K562 treated with DMSO at 1 percent for 24 hours (cell line): ENCODE results near the gene ATP4A. TPM values are rescaled to one million over a fixed set of nuclear protein-coding genes. Genes with fewer than 3 reads are reported as not detected.

Experiments used
- total RNA-seq: library from RNA; unstranded; fragments of 300-600 nt; gene quantifications from 2 replicates; pipeline ENCODE4 v1.2.3, GENCODE V29; 2022; ENCODE audit warnings: low read depth; ENCODE audit not compliant: insufficient read depth

The ATP4A gene
- total RNA-seq, result not detected in 2 replicates

DNA sequence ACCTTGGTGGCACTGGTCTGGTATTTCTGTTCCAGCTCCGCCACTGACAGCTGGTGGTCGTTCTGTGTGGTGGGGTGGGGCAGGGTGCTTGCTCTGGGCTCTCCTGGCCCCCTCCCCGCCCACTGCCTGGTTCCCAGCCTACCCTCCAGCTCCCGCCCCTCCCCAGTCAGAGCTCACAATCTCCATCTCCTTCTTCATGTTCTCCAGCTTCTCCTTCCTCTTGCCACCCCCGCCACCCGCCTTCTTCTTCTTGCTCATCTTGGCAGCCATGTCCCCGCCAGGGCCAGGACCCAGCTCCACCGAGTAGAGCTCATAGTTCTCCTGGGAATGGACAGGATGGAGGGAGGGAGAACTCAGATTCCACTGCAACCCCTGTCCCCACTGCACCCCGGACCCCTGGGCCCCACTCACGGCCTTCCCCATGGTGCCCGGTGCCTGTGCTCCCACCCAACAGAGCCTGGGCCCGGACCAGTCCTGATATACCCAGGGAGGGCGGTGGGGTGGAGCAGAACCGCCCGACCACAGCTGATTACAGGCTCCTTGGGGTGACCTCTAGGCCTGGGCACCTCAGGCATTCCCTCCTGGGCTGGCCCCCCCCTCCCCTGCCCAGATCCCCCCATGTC lies at the start of gene ATP4A:
Gene ATP4A, minus strand, starts transcription at position 452 of the 623 bp plus-strand sequence. Its CDS starts 29 bp downstream, at position 423.

DNA sequence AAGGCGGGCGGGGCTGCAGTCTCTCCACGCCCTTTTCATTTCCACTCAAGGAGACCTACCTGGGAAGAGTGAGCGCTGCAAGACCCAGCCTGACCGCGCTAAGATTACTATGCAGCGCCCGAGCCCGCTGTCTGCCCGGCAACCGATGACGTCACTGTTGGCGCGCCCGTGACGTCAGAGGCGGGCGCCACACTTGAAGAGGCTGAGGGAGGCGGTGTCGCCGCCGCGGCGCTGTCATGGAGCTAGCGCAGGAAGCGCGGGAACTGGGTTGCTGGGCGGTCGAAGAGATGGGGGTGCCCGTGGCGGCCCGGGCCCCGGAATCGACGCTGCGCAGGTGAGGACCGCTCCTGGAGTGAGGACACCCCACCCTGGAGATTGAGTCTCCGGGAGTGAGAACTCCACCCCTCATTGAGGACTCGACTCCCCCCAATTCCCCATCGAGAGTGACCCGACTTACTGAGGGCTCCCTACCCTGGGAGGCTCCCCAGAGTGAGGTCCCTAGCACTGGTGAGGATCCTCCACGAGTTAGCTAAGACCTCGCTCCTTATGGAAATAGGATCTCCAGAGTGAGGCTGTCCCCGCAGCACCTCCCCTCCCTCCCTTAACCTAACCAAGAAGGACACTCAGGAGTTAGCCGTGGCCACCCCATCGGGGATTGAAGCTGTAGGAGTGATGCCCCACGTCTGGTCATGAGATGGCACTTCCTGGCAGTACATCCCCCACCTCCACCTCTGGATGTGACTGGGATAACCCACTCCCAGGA lies 49.3 kb upstream of the ATP4A start, which contains the start of gene HAUS5:
Gene HAUS5, plus strand, starts transcription at position 177 of the 763 bp plus-strand sequence. Its CDS starts 60 bp downstream, at position 237.

DNA sequence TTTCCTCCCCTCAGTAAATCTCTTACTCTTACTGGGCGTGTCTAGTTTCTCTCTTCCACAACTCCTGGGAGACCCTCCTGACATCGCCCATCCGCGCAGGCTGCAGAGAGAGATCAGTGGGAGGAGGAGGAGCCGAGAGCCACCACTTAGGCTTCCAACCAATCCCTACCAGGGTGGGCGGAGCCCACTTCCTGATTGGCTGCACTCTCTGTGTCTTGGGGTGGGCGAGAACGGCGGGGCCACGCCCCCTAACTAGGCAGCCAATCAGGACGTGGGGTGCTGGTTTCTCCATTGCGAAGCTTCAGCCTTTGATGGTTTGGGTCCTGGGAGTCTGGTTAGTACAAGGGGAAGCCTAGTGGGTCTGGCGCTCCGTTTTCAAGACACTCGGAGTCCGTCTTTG lies 22.4 kb upstream of the ATP4A start, which contains the start of gene PMIS2:
Gene PMIS2, plus strand, starts transcription at position 326 of the 400 bp plus-strand sequence. CDS start 87 bp downstream, outside the sequence.

DNA sequence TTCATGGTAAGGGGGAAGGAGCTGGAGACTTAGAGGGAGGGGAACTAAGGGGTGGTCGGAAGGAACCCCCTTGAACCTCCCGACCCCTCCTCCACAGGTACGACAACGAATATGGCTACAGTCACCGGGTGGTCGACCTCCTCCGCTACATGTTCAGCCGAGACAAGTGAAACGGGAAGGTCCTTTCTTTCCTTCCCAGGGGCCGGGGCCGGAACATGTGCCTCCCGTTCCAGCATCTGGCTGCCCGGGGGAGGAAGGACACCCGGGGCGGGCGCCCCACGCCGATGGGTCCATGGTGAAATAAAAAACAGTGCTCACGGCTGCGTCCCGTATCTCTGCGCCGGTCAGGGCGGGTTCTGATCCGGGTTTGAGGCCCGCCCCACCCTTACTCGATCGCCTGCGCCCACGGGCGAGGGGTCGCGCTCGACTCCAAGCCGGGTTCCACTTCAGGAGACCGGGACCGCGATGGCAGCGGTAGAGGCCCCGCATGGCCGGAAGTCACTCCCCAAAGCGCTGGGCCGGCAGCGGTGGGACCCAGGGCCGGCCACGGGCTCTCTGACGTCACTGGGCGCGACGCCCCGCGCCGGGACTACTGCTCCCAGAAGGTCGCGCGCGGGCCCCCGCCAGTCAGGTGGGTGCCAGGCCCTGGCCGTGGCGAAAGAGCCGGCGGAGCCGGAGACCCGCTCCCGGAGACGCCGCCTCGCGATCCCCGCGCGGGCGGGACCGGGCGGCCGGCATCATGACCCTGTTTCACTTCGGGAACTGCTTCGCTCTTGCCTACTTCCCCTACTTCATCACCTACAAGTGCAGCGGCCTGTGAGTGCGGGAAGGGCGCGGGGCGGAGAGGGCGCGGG lies 18.2 kb downstream of the ATP4A start, which contains the start of gene TMEM147:
Gene TMEM147, plus strand, starts transcription at position 626 of the 854 bp plus-strand sequence. Its CDS starts 114 bp downstream, at position 740.

DNA sequence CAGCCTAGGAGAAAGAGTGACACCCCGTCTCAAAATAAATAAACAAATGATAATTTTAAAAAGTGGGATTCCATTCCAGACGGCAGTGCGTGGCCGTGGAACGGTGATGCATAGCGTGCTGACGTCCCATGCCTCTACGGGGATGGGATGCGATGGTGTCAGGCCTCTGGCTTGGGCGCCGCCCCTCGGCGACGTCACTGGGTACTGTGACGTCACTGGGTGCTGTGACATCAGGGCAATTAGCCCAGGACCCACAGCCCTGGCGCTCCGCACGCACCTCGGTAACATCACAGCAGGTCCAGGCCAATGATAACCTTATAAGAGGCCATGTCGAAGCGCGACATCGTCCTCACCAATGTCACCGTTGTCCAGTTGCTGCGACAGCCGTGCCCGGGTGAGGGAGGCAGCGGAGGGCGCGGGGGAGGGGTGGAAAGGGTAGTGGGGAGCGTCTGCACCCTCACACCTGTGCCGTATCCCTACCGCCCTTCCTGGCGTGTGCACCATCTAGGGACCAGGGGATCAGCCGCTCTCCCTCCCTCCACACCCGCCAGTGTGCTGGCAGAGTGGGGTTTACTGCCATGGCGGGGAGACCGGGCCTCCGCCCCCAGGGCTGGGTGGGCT lies 30.1 kb downstream of the ATP4A start, which contains the start of gene GAPDHS:
Gene GAPDHS, plus strand, starts transcription at position 256 of the 621 bp plus-strand sequence. Its CDS starts 72 bp downstream, at position 328.

DNA sequence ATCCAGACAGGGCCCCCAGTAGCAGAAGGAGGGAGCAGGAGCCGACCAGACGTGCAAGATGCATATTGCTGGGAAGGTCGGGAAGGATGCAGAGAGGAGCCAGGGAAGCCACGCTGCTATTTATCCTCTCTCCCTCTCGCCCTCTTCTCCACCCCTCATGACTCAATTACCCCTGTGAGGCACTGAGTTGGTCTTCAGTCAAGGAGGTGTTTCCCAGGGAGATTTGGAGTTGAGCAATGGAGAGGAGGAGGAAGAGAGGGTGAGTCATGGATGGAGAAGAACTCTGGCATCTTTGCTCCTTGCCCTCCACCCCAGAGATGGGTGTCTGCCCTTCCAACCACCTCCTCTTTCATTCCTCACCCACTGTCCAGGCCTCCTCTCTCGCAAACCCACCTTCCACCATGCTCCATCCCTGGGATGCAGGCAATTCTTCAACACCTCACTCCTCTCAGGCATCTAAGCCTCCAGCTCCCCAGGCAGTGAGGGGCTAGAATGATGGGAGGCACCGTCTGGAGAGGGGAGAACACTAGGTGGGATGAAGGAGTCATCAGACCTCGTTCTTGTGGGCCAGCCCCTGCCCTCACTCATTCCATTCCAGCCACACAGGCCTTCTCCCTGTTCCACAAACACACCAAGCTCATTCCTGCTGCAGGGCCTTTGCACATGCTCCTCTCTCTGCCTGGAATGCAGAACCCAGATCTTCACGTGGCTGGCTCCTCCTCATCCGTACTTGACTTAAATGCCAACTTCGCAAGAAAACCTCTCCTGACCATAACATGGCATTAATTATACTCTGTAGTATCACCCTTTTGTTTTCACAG lies 35.0 kb downstream of the ATP4A start, which contains the start of gene SBSN:
Gene SBSN, minus strand, starts transcription at position 94 of the 821 bp plus-strand sequence. Its CDS starts 30 bp downstream, at position 64.

DNA sequence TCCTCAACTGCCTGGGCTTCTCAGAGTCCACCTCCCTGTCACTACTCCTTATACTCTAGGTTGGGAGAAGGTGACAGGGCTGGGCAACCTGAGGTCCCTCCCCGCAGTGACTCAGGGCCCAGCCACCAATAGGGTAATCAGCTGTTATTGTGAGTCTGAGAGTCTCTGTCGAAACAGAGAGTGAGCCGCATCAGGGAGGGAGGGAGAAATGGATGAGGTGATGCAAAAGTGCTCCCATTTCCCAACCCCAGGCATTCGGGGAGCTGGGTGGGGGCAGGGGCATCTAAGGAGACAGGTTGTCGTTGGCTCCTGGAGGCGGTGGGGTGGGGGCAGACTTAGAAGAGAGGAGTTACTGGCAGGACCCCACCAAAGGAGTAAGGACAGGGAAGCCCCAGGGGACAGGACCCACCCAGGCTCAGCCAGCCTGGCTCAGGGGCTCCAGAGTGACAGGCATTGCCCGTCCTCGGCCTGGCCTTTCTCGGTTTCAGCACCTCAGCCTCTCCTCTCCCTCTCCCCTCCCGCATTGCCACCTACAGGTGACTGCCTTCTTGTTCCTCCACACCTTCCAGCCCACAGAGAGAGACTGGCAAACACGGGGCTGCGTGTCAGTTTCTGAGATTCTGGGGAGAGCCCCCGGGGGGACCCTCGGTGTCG lies 49.7 kb downstream of the ATP4A start, which contains the start of gene DMKN:
Gene DMKN, minus strand, starts transcription at position 22 of the 654 bp plus-strand sequence. CDS start 174 bp downstream, outside the sequence.

Other genes starting within 250 kb of the ATP4A start
- gene CD22, start 234.5 kb downstream of the ATP4A start, total RNA-seq, result 1.5 and 1.6 TPM in 2 replicates
- gene FFAR1, start 215.8 kb downstream of the ATP4A start, total RNA-seq, result not detected in 2 replicates
- gene FFAR3, start 205.2 kb downstream of the ATP4A start, total RNA-seq, result not detected in 2 replicates
- not detected in 2 replicates for gene GPR42, start 192.6 kb downstream of the ATP4A start, total RNA-seq
- not detected in 2 replicates for gene FFAR2, start 115.4 kb downstream of the ATP4A start, total RNA-seq
- gene KRTDAP, start 73.2 kb downstream of the ATP4A start, total RNA-seq, result not detected in 2 replicates
- gene DMKN, start 50.0 kb downstream of the ATP4A start, total RNA-seq, result not detected in 2 replicates
- gene SBSN, start 35.3 kb downstream of the ATP4A start, total RNA-seq, result not detected in 2 replicates
- gene GAPDHS, start 30.2 kb downstream of the ATP4A start, total RNA-seq, result not detected in 2 replicates
- 125 and 126 TPM in 2 replicates for gene TMEM147, start 18.0 kb downstream of the ATP4A start, total RNA-seq
- not detected in 2 replicates for gene PMIS2, start 22.5 kb upstream of the ATP4A start, total RNA-seq
- 34.2 and 36.5 TPM in 2 replicates for gene HAUS5, start 49.1 kb upstream of the ATP4A start, total RNA-seq
- 282 and 289 TPM in 2 replicates for gene RBM42, start 65.4 kb upstream of the ATP4A start, total RNA-seq
- 0.63 and 2.9 TPM in 2 replicates for gene ETV2, start 78.1 kb upstream of the ATP4A start, total RNA-seq
- gene COX6B1, start 84.7 kb upstream of the ATP4A start, total RNA-seq, result 1,088 and 1,092 TPM in 2 replicates
- gene UPK1A, start 102.9 kb upstream of the ATP4A start, total RNA-seq, result not detected in 2 replicates
- not detected in 2 replicates for gene ZBTB32, start 140.9 kb upstream of the ATP4A start, total RNA-seq
- gene KMT2B, start 154.3 kb upstream of the ATP4A start, total RNA-seq, result 29.9 and 30.6 TPM in 2 replicates
- gene IGFLR1, start 178.8 kb upstream of the ATP4A start, total RNA-seq, result 11.4 and 13.6 TPM in 2 replicates
- gene U2AF1L4, start 181.8 kb upstream of the ATP4A start, total RNA-seq, result 5.4 and 6.3 TPM in 2 replicates
- 41.2 and 43.3 TPM in 2 replicates for gene PSENEN, start 182.0 kb upstream of the ATP4A start, total RNA-seq
- 22.5 and 26.8 TPM in 2 replicates for gene LIN37, start 184.9 kb upstream of the ATP4A start, total RNA-seq
- gene HSPB6, start 193.4 kb upstream of the ATP4A start, total RNA-seq, result 1.5 TPM in 1 of 2 replicates, not detected in the other
- gene PROSER3, start 194.5 kb upstream of the ATP4A start, total RNA-seq, result 20.6 and 24.1 TPM in 2 replicates
- gene ARHGAP33, start 211.9 kb upstream of the ATP4A start, total RNA-seq, result 5.7 and 6.1 TPM in 2 replicates
- gene PRODH2, start 249.2 kb upstream of the ATP4A start, total RNA-seq, result not detected in 2 replicates